ENCODE measurements around the gene IFT43.

GRCh38 chr14:76080025-76080424 lies 94.5 kb downstream of the IFT43 start:
- TF ChIP-seq, protein P1, sequence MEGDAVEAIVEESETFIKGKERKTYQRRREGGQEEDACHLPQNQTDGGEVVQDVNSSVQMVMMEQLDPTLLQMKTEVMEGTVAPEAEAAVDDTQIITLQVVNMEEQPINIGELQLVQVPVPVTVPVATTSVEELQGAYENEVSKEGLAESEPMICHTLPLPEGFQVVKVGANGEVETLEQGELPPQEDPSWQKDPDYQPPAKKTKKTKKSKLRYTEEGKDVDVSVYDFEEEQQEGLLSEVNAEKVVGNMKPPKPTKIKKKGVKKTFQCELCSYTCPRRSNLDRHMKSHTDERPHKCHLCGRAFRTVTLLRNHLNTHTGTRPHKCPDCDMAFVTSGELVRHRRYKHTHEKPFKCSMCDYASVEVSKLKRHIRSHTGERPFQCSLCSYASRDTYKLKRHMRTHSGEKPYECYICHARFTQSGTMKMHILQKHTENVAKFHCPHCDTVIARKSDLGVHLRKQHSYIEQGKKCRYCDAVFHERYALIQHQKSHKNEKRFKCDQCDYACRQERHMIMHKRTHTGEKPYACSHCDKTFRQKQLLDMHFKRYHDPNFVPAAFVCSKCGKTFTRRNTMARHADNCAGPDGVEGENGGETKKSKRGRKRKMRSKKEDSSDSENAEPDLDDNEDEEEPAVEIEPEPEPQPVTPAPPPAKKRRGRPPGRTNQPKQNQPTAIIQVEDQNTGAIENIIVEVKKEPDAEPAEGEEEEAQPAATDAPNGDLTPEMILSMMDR (IDR thresholded peaks at IDR 0.05) = no peak
- no peak for TF ChIP-seq POLR2A (IDR thresholded peaks at IDR 0.05)
- no peak for TF ChIP-seq EP300 (IDR thresholded peaks at IDR 0.05)
